Measurements from ENCODE around the gene AK5.

- TF ChIP-seq CTCF (IDR thresholded peaks at IDR 0.05): no peak
- TF ChIP-seq POLR2A (IDR thresholded peaks at IDR 0.05): no peak
- no peak for TF ChIP-seq POLR2AphosphoS5 (IDR thresholded peaks at IDR 0.05)
Observed at GRCh38 chr1:77406661-77407060, 124.8 kb downstream of the AK5 start.

Data from prostate gland (tissue), 2 donors.